WTC11 (cell line): ENCODE data around the gene MCRS1.

ENCODE experiments used
- GTF2I ChIP-seq: fragments of 250-450 bp; sonication (Bioruptor Pico); conservative IDR thresholded peaks from 2 replicates; pipeline ENCODE4 v1.4.0; 2021; ENCODE audit warnings: mild to moderate bottlenecking
- KAT7 ChIP-seq: sonication (generic); formaldehyde crosslinking; IDR thresholded peaks from 2 replicates; pipeline ENCODE4 v1.8.1; 2023; ENCODE audit warnings: missing genetic modification reagents, mild to moderate bottlenecking, borderline replicate concordance
- NFE2L1 ChIP-seq: sonication (generic); formaldehyde crosslinking; IDR thresholded peaks from 2 replicates; pipeline ENCODE4 v1.8.1; 2023; ENCODE audit warnings: missing genetic modification reagents
- NFYB ChIP-seq: sonication (generic); formaldehyde crosslinking; conservative IDR thresholded peaks from 2 replicates; pipeline ENCODE4 v1.8.0; 2022; ENCODE audit warnings: low read depth, missing genetic modification reagents
- NR1H2 ChIP-seq: sonication (generic); formaldehyde crosslinking; IDR thresholded peaks from 2 replicates; pipeline ENCODE4 v1.9.0; 2021; ENCODE audit warnings: mild to moderate bottlenecking, moderate library complexity, missing genetic modification reagents
- RELA ChIP-seq: sonication (generic); formaldehyde crosslinking; IDR thresholded peaks from 2 replicates; pipeline ENCODE4 v1.8.1; 2022; ENCODE audit warnings: missing genetic modification reagents, mild to moderate bottlenecking, borderline replicate concordance
- SP1 ChIP-seq: sonication (generic); formaldehyde crosslinking; conservative IDR thresholded peaks from 2 replicates; pipeline ENCODE4 v1.8.1; 2022; ENCODE audit warnings: missing genetic modification reagents
- TF ChIP-seq, protein P1 (sequence below): sonication (generic); formaldehyde crosslinking; IDR thresholded peaks from 2 replicates; pipeline ENCODE4 v1.8.1; 2022; ENCODE audit warnings: low read depth, missing genetic modification reagents, borderline replicate concordance
- TF ChIP-seq, protein P2 (sequence below): fragments of 200-600 bp; IDR thresholded peaks from 2 replicates; pipeline ENCODE4 v1.8.0; 2022; ENCODE audit warnings: antibody characterized with exemption

DNA sequence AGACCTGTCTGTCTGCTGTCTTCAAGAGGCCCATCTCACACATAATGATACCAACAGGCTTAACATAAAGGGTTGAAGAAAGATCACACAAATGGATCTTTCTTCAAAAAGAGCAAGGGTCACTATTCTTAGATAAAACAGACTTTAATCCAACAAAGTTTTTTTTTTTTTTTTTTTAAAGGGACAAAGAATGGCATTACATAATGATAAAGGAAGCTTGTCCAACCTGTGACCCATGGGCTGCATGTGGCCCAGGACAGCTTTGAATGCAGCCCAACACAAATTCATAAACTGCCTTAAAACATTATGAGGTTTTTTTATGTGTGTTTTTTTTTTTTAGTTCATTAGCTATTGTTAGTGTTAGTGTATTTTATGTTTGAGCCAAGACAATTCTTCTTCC lies 44.3 kb upstream of the MCRS1 start:
- TF ChIP-seq RELA (CRISPR knock-in tag) (no peak), NFE2L1 (no peak), NFYB (CRISPR knock-in tag) (no peak), GTF2I (CRISPR knock-in tag) (no peak), NR1H2 (no peak), KAT7 (CRISPR knock-in tag) (no peak), SP1 (CRISPR knock-in tag) (no peak)
- TF ChIP-seq, protein P1, sequence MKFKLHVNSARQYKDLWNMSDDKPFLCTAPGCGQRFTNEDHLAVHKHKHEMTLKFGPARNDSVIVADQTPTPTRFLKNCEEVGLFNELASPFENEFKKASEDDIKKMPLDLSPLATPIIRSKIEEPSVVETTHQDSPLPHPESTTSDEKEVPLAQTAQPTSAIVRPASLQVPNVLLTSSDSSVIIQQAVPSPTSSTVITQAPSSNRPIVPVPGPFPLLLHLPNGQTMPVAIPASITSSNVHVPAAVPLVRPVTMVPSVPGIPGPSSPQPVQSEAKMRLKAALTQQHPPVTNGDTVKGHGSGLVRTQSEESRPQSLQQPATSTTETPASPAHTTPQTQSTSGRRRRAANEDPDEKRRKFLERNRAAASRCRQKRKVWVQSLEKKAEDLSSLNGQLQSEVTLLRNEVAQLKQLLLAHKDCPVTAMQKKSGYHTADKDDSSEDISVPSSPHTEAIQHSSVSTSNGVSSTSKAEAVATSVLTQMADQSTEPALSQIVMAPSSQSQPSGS (CRISPR knock-in tag) = no peak
- TF ChIP-seq, protein P2, sequence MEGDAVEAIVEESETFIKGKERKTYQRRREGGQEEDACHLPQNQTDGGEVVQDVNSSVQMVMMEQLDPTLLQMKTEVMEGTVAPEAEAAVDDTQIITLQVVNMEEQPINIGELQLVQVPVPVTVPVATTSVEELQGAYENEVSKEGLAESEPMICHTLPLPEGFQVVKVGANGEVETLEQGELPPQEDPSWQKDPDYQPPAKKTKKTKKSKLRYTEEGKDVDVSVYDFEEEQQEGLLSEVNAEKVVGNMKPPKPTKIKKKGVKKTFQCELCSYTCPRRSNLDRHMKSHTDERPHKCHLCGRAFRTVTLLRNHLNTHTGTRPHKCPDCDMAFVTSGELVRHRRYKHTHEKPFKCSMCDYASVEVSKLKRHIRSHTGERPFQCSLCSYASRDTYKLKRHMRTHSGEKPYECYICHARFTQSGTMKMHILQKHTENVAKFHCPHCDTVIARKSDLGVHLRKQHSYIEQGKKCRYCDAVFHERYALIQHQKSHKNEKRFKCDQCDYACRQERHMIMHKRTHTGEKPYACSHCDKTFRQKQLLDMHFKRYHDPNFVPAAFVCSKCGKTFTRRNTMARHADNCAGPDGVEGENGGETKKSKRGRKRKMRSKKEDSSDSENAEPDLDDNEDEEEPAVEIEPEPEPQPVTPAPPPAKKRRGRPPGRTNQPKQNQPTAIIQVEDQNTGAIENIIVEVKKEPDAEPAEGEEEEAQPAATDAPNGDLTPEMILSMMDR = no peak
